ENCODE measurements around the gene CDK8.
"Not testable (repeated sequence)": the region's sequence is repeated elsewhere in the genome, so short reads cannot be mapped to it uniquely, and the experiment has no call there.

Gene CDK8

GRCh38 chr13:26270707-26271106 is 16.8 kb downstream of the CDK8 start:
- Histone ChIP-seq H3K36me3 (no peaks in the 10 kb centered on the region), H3K9me3 (no peaks in the 10 kb centered on the region; the same call in 1 of the 2 replicates), H3K27me3 (no peaks in the 10 kb centered on the region), H3K4me1 (no peaks in the 10 kb centered on the region), H3K4me2 (no peak overlapping the region), H3K9ac (no peak overlapping the region), H4K20me1 (peaks cover 72% of the 10 kb centered on the region), H3K4me3 (no peak overlapping the region), H3K27ac (no peak overlapping the region)
- no peak for TF ChIP-seq Cebpa-rat (IDR thresholded peaks at IDR 0.05)

GRCh38 chr13:26272621-26273020 is 18.7 kb downstream of the CDK8 start:
- Histone ChIP-seq H3K36me3 (no peaks in the 10 kb centered on the region), H3K27ac (no peak overlapping the region), H3K4me3 (no peak overlapping the region), H3K4me2 (no peak overlapping the region), H3K9ac (no peak overlapping the region), H3K9me3 (no peaks in the 10 kb centered on the region; the same call in 1 of the 2 replicates), H3K27me3 (no peaks in the 10 kb centered on the region), H3K4me1 (no peaks in the 10 kb centered on the region), H4K20me1 (peaks cover 54% of the 10 kb centered on the region)
- no peak for TF ChIP-seq Cebpa-rat (IDR thresholded peaks at IDR 0.05)

GRCh38 chr13:26280295-26280694 is 26.4 kb downstream of the CDK8 start:
- Histone ChIP-seq H4K20me1 (no peaks in the 10 kb centered on the region), H3K4me3 (no peak overlapping the region), H3K9me3 (peaks cover 26% of the 10 kb centered on the region), H3K9ac (no peak overlapping the region), H3K4me1 (no peaks in the 10 kb centered on the region), H3K27me3 (no peaks in the 10 kb centered on the region), H3K36me3 (peaks cover 22% of the 10 kb centered on the region), H3K4me2 (no peak overlapping the region), H3K27ac (no peak overlapping the region)
- TF ChIP-seq Cebpa-rat (IDR thresholded peaks at IDR 0.05), result no peak

GRCh38 chr13:26280822-26281221 is 26.9 kb downstream of the CDK8 start:
- peaks cover 22% of the 10 kb centered on the region for H3K36me3 ChIP-seq
- H3K27me3 ChIP-seq, result no peaks in the 10 kb centered on the region
- H3K4me1 ChIP-seq, result no peaks in the 10 kb centered on the region
- no peak for TF ChIP-seq Cebpa-rat (IDR thresholded peaks at IDR 0.05)
- no peaks in the 10 kb centered on the region for H4K20me1 ChIP-seq
- H3K27ac ChIP-seq, result no peak overlapping the region
- no peak overlapping the region for H3K4me3 ChIP-seq
- H3K9ac ChIP-seq, result no peak overlapping the region
- peaks cover 26% of the 10 kb centered on the region for H3K9me3 ChIP-seq
- no peak overlapping the region for H3K4me2 ChIP-seq

GRCh38 chr13:26285911-26286310 is 32.0 kb downstream of the CDK8 start:
- peaks cover 25% of the 10 kb centered on the region for H3K9me3 ChIP-seq
- H3K4me3 ChIP-seq, H3K9ac ChIP-seq, H3K27me3 ChIP-seq, H3K27ac ChIP-seq, H4K20me1 ChIP-seq, H3K4me1 ChIP-seq, H3K4me2 ChIP-seq: not testable (repeated sequence)
- H3K36me3 ChIP-seq, result peaks cover 14% of the 10 kb centered on the region

GRCh38 chr13:26288838-26289237 is 34.9 kb downstream of the CDK8 start:
- H3K27ac ChIP-seq, H3K4me3 ChIP-seq, H3K4me2 ChIP-seq, H3K9ac ChIP-seq, H3K27me3 ChIP-seq, H3K36me3 ChIP-seq, H3K9me3 ChIP-seq, H3K4me1 ChIP-seq, H4K20me1 ChIP-seq: not testable (repeated sequence)

GRCh38 chr13:26295812-26296211 is 41.9 kb downstream of the CDK8 start:
- no peak for TF ChIP-seq Cebpa-rat (IDR thresholded peaks at IDR 0.05)
- Histone ChIP-seq H3K27ac (no peak overlapping the region), H3K27me3 (no peaks in the 10 kb centered on the region), H3K9ac (no peak overlapping the region), H3K9me3 (peaks cover 14% of the 10 kb centered on the region), H3K36me3 (no peaks in the 10 kb centered on the region), H4K20me1 (peaks cover 20% of the 10 kb centered on the region; the same call in 1 of the 2 replicates), H3K4me3 (no peak overlapping the region), H3K4me2 (no peak overlapping the region), H3K4me1 (no peaks in the 10 kb centered on the region)

GRCh38 chr13:26299168-26299750 is 45.3 kb downstream of the CDK8 start:
- no peak overlapping the region for H3K9ac ChIP-seq
- no peak for TF ChIP-seq Cebpa-rat (IDR thresholded peaks at IDR 0.05)
- peaks cover 10% of the 10 kb centered on the region for H3K9me3 ChIP-seq
- no peaks in the 10 kb centered on the region for H3K36me3 ChIP-seq
- no peak overlapping the region for H3K4me2 ChIP-seq
- peaks cover 52% of the 10 kb centered on the region for H4K20me1 ChIP-seq
- H3K27me3 ChIP-seq, result no peaks in the 10 kb centered on the region
- H3K4me3 ChIP-seq, result no peak overlapping the region
- no peak overlapping the region for H3K27ac ChIP-seq
- no peaks in the 10 kb centered on the region for H3K4me1 ChIP-seq

GRCh38 chr13:26300140-26300539 is 46.2 kb downstream of the CDK8 start:
- H3K4me2 ChIP-seq, result no peak overlapping the region
- no peak overlapping the region for H3K27ac ChIP-seq

GRCh38 chr13:26305676-26306075 is 51.7 kb downstream of the CDK8 start:
- no peak overlapping the region for H3K4me2 ChIP-seq
- peaks cover 70% of the 10 kb centered on the region for H4K20me1 ChIP-seq
- H3K9me3 ChIP-seq, result peaks cover 10% of the 10 kb centered on the region
- no peak overlapping the region for H3K27ac ChIP-seq
- H3K9ac ChIP-seq, result no peak overlapping the region
- TF ChIP-seq Cebpa-rat (IDR thresholded peaks at IDR 0.05), result no peak; the same call in 1 of the 2 replicates
- no peaks in the 10 kb centered on the region for H3K27me3 ChIP-seq
- H3K4me1 ChIP-seq, result peaks cover 5% of the 10 kb centered on the region; the same call in 1 of the 2 replicates
- no peaks in the 10 kb centered on the region for H3K36me3 ChIP-seq
- H3K4me3 ChIP-seq, result no peak overlapping the region

More at GRCh38 chr13:26300140-26300539, 46.2 kb downstream of the CDK8 start:
- no peak overlapping the region for H3K4me3 ChIP-seq
- H3K36me3 ChIP-seq, result no peaks in the 10 kb centered on the region
- no peaks in the 10 kb centered on the region for H3K27me3 ChIP-seq
- H3K9me3 ChIP-seq, result peaks cover 3% of the 10 kb centered on the region
- no peak overlapping the region for H3K9ac ChIP-seq
- H4K20me1 ChIP-seq, result peaks cover 61% of the 10 kb centered on the region
- H3K4me1 ChIP-seq, result no peaks in the 10 kb centered on the region
- TF ChIP-seq Cebpa-rat (IDR thresholded peaks at IDR 0.05), result no peak

- H3K27ac ChIP-seq, result no peak overlapping the region
- peaks cover 6% of the 10 kb centered on the region; the same call in 1 of the 2 replicates for H3K4me1 ChIP-seq
- H4K20me1 ChIP-seq, result peaks cover 58% of the 10 kb centered on the region
- H3K36me3 ChIP-seq, result peaks cover 10% of the 10 kb centered on the region; the same call in 1 of the 2 replicates
- no peaks in the 10 kb centered on the region for H3K27me3 ChIP-seq
- H3K4me3 ChIP-seq, result no peak overlapping the region
- no peak for TF ChIP-seq Cebpa-rat (IDR thresholded peaks at IDR 0.05)
- no peak overlapping the region for H3K4me2 ChIP-seq
- peaks cover 21% of the 10 kb centered on the region for H3K9me3 ChIP-seq
- no peak overlapping the region for H3K9ac ChIP-seq
Observed at GRCh38 chr13:26307701-26308100, 53.8 kb downstream of the CDK8 start.

All from BLaER1 (cell line).